ENCODE data around the gene EPC1. TPM values are rescaled to one million over a fixed set of nuclear protein-coding genes. Genes with fewer than 3 reads are reported as not detected.

EPC1 gene
- total RNA-seq, 1 donor from 2014 or later, result 42.4 TPM

- Mint-ChIP-seq H3K36me3 (peaks cover 13% of the 10 kb centered on the region), H3K27ac (peak overlapping the region; percentile 99), H3K9me3 (peaks cover 5% of the 10 kb centered on the region), H3K4me3 (peak overlapping the region; percentile 78), H3K27me3 (no peaks in the 10 kb centered on the region), H3K4me1 (ENCODE audit: unreplicated experiment) (peaks cover 46% of the 10 kb centered on the region)
- no peak for TF ChIP-seq CTCF (conservative IDR thresholded peaks at IDR 0.05)
- no peak for DNase-seq (ENCODE audit: extremely low spot score, unreplicated experiment)
Measured at GRCh38 chr10:32348297-32349198, 1.6 kb upstream of the EPC1 start.

DNA sequence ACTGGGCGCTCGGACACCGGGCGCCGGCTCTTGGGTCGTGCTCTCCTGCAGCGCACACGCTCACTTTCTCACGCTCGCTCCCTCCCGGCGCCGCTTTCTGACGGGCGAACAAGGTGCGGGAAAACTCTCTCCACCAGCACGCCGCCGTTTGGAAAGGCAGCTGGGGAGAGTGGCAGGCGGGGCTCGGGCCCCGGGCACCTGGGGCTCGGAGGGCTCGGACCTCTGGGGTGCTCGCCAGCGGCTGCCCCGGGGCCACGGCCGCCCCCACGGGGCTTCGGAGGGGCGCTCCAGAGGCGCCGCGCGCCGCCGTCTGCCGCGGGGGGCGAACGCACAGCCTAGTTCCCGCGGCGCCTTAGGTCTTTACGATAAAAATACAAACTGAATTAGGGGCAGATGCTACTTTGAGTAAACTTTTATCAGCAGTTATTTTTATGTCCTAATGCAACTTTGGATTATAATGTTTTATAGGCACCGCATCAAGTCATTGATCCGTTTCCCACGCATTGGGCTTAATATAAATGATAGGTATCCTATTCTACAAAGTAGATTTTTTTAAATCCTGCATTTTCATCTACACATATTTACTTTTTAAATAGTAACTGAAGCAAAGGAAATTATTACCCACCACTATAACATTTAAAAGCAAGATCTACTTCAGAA, 535 bp upstream of the EPC1 start:
- H3K36me3 Mint-ChIP-seq, result peaks cover 7% of the 10 kb centered on the region
- peak overlapping the region; percentile 78 for H3K4me3 Mint-ChIP-seq
- H3K27me3 Mint-ChIP-seq, result no peaks in the 10 kb centered on the region
- H3K4me1 Mint-ChIP-seq (ENCODE audit: unreplicated experiment), result peaks cover 40% of the 10 kb centered on the region
- DNase-seq (ENCODE audit: extremely low spot score, unreplicated experiment), result no peak
- peaks cover 3% of the 10 kb centered on the region for H3K9me3 Mint-ChIP-seq
- H3K27ac Mint-ChIP-seq, result peak overlapping the region; percentile 99
- no peak for TF ChIP-seq CTCF (conservative IDR thresholded peaks at IDR 0.05)

- TF ChIP-seq CTCF (conservative IDR thresholded peaks at IDR 0.05), result peak; percentile 97
- Mint-ChIP-seq H3K36me3 (peaks cover 3% of the 10 kb centered on the region), H3K27me3 (no peaks in the 10 kb centered on the region), H3K27ac (peak overlapping the region; percentile 99), H3K4me3 (peak overlapping the region; percentile 91), H3K9me3 (no peaks in the 10 kb centered on the region), H3K4me1 (ENCODE audit: unreplicated experiment) (peaks cover 39% of the 10 kb centered on the region)
- DNase-seq (ENCODE audit: extremely low spot score, unreplicated experiment), result peak; percentile 98
Measured at GRCh38 chr10:32346134-32346550, 816 bp downstream of the EPC1 start.

DNA sequence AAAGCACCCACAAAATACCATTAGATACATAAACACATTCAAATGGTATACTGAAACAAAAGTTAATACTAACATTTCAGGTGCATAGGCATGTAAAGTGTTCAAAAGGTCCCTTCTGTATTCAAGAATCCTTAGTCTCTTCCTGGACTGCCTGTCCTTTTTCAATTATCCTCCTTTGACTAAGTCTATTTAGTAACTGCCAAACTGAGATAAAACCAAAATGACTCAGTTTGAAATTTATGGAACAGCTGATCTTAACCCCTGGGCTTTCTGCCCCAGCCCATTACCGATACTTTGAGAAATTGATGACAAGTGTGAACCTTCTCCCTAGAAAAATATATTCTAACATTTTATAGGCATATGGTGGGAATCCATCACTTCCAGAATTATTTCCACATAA, 5.4 kb downstream of the EPC1 start:
- Mint-ChIP-seq H3K27me3 (no peaks in the 10 kb centered on the region), H3K4me1 (ENCODE audit: unreplicated experiment) (peaks cover 39% of the 10 kb centered on the region), H3K36me3 (peaks cover 22% of the 10 kb centered on the region), H3K4me3 (no peak overlapping the region), H3K9me3 (peaks cover 10% of the 10 kb centered on the region), H3K27ac (peak overlapping the region; percentile 2)
- no peak for TF ChIP-seq CTCF (conservative IDR thresholded peaks at IDR 0.05)
- DNase-seq (ENCODE audit: extremely low spot score, unreplicated experiment), result no peak

- no peak for TF ChIP-seq CTCF (conservative IDR thresholded peaks at IDR 0.05)
- Mint-ChIP-seq H3K27me3 (no peaks in the 10 kb centered on the region), H3K9me3 (peaks cover 10% of the 10 kb centered on the region), H3K27ac (no peak overlapping the region), H3K4me3 (no peak overlapping the region), H3K36me3 (peaks cover 27% of the 10 kb centered on the region), H3K4me1 (ENCODE audit: unreplicated experiment) (peaks cover 41% of the 10 kb centered on the region)
- no peak for DNase-seq (ENCODE audit: extremely low spot score, unreplicated experiment)
Measured at GRCh38 chr10:32340596-32341180, 6.3 kb downstream of the EPC1 start.
